ENCODE measurements around the gene HM13.
A peak's percentile ranks its signal among the peaks of the same experiment; 100 is the strongest.
"Not testable (repeated sequence)": the region's sequence is repeated elsewhere in the genome, so short reads cannot be mapped to it uniquely, and the experiment has no call there.

Gene HM13

DNA sequence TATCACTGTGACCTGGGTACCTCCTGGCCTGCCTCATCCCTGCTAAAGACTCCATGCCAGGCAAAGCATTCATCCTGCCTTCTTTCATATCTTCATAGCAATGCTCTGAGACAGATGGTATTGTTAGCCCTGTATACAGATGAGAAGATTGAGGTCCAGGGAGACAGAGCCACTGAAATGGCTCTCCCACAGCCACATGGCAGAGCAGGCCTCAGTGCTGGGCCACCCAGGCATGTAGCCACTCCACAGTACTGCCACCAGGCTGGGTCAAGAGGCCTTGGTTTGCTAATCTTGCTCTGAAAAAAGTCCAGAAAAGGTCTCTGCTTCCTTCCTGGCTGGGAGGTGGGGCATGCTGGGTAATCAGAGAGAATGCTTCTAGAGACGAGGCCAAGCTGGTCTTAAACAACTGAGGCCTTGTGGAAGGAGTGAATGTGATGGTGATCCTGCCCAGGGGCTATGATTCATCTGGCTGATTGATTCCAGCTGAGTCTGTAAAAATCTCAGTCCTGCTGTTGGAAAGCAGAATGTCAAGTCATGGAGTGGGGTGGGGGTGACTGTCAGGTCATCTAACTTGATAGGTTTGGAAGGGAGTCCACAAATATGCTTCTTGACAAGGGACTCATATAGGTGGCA, 29.8 kb downstream of the HM13 start:
- DNase-seq: no peak

DNA sequence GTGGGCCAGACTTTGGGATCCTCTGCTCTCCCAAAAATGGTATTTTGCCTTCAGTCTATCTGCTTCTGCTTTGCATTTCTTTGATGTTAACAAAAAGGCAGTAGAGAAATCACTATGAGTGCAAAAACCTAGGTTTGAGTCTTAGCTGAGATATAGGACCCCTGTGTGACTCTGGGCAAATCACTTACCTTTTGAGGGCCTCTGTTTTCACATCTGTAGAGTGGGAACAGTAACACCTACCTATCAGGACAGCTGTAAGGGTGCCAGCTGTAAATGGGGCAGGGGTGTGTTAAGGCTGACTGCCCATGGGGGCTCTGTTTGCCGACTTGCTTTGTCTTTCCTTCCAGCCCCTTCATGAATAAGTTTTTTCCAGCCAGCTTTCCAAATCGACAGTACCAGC, 30.4 kb downstream of the HM13 start:
- DNase-seq: no peak

DNA sequence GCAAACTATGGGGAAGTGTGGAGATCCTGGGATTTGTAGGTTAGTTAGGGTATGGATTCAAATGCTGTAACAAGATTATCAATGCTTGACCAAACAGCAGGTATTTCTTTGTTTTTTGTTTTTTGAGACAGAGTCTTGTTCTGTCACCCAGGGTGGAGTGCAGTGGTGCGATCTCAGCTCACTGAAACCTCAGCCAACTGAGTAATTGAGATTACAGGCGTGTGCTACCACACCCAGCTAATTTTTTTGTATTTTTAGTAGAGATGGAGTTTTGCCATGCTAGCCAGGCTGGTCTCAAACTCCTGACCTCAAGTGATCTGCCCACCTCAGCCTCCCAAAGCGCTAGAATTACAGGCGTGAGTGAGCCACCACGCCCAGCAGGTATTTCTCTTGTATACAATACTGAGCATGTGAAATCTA, 31.4 kb downstream of the HM13 start:
- not testable (repeated sequence) for DNase-seq

DNA sequence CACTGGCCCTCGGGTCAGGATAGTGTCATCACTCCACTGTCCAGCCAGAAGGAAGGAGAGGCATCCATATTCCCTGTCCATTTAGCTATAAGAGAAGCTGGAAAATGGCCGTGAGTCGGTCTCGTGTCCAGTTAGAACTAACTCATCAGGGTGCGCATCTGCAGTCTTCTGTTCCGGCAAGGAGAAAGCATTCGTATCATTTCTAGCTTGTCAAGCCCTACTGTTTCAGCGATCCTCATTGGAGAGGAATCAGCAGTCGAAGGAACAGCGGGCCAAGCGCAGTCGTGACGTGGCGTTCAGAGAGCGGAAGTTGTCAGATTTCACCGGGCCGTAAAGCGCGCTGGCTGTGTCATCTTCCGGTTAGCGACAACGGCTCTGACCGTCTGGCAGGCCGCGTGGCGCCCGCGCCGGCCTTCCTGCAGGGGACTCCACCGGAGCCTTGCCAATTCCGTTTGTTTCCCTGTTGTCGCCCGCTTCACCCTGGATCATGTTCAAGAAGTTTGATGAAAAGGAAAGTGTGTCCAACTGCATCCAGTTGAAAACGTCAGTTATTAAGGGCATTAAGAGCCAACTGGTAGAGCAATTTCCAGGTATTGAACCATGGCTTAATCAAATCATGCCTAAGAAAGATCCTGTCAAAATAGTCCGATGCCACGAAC, 32.9 kb downstream of the HM13 start:
- peak; percentile 70 for DNase-seq

DNA sequence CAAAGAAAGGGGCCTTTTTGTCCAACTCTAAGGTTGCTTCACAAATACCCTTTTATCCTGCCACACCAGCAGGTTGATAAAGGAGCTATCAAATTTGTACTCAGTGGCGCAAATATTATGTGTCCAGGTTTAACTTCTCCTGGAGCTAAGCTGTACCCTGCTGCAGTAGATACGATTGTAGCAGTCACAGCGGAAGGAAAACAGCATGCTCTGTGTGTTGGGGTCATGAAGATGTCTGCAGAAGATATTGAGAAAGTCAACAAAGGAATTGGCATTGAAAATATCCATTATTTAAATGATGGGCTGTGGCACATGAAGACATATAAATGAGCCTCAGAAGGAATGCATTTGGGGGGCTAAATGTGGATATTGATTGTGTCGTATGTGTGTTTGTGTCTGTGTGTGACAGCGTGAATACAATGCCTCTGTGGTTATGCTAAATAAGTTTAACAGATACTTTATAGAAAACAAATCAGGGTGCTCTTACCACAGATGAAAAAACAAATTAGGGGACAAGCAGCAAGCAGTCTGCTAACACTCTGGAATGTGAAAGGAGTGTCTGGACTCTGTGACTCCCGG, 33.6 kb downstream of the HM13 start:
- DNase-seq: no peak

DNA sequence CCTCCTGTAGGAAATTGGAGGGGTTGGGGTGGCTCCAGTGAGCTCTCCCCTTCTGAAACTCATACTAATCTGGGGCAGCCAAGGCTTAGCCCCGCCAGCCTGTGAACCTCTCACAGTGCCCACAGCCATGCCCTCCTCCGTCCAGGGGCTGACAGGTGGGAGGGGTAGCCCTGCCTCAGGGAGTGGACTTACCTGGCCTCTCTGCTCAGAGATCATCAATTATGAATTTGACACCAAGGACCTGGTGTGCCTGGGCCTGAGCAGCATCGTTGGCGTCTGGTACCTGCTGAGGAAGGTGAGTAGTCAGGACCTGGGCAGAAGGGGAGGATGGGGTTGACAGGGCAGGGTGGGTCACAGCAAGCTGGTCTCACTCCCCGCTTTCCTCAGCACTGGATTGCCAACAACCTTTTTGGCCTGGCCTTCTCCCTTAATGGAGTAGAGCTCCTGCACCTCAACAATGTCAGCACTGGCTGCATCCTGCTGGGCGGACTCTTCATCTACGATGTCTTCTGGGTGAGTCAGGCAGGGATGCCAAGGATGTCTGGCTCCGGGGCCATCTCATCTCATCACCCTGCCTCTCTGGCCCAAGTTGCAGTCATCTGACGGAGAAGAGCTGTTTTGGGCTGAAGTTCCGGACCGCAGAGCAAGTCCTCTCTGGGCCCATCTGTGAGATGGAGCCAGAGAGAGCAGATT, 34.7 kb downstream of the HM13 start:
- no peak for DNase-seq

DNA sequence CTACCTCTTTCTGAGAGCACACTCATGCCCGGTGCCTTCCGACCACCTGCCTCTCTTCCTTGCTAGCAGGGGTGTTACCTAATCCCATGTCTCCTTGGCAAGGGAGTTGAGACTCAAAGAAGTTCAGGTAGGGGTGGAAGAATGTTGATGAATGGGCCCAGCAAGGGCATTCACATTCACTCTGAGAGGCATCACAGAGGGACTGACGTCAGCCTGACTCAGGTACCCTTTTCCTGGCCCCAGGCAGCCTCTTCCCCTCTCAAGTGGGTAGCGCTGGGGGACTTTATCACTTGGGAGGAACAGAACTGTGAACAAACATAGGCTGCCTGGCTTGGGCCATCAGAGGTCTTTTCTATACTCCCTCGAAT, 35.3 kb downstream of the HM13 start:
- DNase-seq: no peak

DNA sequence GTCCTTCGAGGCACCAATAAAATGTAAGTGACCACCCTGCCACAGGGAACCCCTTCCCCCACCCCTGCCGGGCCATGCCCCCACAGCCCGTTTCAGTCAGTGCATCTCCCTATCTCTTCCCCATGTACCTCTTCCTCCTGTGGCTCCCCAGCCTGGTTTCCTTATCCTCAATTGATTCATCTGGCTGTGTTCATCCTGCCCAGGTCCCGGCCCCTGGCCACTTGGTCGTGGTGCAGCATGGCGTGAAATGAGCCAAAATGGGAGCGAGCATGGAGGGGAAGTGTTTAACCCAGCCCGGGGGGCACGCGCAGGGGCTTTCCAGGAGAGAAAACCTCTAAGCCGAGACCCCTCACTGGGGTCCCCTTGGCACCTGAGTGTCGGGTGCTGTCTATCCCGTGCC, 35.9 kb downstream of the HM13 start:
- no peak for DNase-seq

DNA sequence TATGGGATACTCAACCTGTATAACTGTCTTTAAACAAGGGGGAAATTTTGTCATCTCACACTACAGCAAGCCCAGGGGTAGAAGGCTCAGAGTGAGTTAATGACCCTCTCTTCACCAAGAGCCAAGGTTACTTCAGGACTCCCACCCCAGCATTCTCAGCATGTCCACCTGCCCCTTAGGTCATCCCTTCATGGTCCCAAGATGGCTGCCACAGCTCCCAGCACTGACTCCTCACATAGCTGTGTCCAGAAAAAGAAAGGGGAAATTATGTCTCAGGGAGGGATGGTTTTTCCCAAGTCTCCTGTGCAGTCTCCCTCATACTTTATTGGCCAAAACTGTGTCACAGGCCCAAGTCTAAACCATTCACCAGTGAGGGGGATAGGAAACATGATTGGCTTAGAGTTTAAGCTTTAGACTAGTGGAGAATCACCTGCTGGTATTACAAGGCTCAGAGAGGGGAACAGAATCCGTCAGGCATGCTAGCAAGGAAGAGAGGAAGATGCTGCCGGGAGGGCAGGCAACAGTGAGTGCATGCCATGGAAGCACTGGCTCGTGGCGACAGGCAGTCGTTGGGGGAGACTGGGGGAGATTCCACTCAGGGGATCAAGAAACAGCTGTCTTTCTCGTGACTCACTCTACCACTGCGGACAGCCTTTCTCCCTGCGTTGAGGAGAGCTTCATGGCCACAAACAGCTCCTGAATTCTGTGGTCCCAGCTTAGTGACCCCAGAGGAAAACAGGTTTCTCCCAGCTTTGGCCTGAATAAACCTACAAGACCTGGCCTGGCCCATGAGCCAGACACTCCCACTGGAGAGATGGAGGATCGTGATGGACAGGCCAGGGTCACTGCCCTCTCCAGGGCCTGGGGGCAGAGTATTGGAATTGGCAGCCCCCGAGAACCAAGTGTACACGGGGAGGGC, 37.2 kb downstream of the HM13 start:
- no peak for DNase-seq

DNA sequence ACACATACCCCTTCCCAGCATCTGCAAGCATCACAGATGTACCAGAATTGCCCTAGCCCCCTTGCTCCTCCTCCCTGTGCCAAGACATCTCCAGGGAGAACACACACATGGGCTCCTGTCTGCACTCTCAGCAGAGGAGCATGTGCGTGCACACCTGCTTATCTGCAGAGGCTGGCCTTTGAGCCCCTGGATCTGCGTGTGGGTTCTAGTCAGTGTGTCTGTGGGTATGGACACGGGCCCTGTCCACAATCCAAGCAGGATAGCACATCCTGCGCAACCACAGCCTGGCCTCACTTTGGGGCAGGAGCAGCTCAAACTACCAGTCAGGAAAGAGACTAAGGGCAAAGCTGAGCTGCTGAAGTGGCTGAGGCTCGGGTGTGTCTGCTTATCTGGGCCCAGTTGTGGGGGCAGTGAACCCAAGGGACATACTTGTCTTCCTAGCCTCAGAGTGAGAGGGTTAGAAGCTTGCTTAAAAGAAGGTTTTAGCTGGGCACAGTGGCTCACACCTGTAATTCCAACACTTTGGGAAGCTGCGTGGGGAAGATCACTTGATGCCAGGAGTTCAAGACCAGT, 41.0 kb downstream of the HM13 start:
- DNase-seq: no peak

DNA sequence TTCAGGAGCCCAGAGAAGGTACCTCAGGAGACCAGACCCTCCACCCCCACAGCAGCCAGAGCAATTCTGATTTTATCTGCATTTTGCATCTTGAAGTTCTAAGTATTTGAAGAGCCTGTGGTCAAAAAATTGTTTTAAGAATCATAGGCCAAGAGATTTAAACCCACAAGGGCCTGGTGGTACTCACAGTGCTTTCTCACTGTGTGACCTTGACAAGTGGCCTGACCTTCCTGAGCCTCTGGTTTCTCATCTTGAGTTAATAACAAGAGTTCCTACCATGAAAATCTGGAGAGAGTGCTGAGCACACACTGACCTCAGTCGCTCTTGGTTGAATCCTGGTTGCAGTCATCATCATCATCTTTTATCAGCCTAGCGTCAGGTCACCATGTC, 45.5 kb downstream of the HM13 start:
- no peak for DNase-seq

DNA sequence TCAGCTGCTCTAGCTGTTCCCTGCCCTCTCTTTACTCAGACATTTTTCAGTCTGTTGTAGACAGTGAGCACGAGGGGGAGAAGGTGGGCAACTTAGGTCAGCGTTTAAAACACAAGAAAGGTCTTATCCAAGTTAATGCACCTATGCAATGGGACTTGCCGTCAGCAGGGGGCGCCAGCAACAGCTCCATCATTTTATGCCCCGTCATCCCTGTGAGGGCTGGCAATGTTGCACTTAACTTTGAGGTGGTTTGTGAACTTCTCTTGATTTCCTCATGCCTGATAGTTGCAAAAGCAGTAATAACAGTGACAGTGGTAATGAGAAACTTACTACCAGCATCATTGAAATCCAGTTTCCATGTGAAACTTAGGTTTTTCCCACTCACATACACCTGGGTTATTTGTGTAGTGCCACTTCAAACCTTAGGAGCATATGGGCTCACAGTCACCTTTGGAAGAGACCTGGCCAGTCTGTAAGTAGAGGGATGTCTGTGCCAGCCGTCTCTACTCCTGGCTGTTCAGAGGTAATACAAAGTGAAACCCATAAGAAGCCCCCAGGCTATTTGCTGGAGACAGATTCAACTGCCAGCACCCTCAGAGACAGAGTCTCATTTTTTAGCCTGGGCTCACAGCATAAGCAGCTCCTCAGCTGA, 46.0 kb downstream of the HM13 start:
- DNase-seq: peak; percentile 56

DNA sequence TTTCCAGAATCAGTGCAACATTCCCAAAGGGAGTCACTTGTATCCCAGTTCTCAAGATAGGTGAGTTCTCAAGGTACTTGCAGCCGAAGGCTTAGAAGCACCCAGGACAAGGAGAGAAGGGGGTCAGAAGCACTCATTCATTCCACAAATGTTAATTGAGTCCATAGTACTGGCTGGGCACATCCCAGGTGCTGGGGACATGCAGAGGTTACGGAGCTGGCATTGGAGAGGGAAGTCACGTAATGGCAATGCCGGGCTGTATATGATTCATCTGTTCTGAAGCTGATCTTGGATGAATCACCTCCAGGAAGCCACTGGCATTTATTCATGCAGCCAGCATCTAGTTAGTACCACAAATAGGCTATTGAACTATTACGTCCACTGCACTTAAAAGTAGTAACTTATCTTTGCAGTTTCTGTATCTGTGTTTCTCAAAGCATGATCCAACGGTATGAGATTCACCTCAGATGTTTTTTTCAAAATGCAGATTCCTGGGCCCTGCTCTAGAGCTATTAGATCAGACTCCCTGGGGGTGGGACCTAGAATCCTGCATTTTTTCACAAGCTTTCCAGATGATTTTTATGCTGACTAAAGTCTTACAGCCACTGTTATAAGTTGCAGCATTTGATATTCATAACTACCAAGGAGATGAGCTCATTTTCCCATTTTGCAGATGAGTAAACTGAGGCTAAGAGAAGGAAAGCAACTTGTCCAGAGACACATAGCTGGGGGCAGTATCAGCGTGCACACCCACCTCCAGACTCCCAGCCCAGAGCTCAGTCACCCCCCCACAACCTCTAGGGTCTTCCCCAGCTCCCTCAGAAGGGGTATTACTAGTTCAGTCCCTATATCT, 46.7 kb downstream of the HM13 start:
- DNase-seq: no peak

DNA sequence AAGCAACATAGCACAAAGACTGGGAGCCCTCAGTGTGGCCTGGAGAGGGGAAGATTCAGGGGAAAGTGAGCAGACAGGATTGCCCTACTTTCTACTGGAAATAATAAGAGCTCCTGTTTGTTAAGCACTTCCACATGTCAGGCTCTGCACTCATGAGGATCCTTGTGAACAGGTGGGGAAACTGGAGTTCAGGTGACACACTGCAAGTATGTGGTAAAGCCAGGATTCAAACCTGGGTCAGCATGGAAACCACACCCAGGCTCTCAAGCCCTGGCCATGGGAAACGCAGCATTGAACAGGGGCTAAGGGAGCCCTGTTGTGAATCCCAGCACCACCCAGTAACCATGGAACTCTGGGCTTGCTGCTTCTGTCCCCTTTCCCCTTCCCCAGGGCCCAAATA, 48.0 kb downstream of the HM13 start:
- DNase-seq: no peak

DNA sequence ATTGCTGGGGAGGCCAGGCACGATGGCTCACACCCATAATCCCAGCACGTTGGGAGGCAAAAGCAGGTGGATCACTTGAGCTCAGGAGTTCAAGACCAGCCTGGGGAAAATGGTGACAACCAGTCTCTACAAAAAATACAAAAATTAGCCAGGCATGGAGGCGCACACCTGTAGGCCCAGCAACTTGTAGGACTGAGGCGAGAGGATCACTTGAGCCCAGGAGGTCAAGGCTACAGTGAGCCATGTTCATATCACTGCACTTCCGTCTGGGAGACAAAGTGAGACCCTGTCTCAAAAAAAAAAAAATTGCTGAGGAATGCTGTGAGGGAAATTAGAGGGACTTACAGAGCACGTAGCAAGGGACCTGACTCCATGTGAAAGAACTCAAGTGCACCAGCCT, 50.0 kb downstream of the HM13 start:
- DNase-seq: no peak

DNA sequence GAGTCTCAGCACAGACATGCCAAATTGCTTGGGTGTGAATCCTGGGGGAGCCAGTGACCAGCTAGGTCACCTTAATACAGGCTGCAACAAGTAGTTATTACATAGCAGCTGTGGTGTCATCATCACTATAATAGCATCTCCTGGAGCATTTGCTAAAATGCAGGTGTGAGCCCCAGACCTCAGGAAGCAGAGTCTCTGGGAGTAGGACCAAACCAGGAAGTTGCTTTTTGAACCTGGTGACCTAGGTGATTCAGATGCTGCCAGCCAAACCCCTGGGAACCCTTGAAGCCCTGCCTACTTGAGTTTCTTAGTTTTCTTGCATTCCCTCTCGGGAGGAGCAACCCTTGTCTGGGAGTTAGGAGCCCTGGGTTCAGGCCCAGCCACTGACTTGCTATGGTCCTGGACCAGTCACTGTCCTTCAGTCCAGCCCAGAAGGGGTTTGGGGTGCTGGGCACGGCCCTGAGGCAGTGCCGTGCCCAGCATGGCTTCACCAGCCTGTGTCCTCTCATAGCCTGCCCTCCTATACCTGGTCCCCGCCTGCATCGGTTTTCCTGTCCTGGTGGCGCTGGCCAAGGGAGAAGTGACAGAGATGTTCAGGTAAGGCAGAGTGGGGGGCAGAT, 51.6 kb downstream of the HM13 start:
- no peak for DNase-seq

DNA sequence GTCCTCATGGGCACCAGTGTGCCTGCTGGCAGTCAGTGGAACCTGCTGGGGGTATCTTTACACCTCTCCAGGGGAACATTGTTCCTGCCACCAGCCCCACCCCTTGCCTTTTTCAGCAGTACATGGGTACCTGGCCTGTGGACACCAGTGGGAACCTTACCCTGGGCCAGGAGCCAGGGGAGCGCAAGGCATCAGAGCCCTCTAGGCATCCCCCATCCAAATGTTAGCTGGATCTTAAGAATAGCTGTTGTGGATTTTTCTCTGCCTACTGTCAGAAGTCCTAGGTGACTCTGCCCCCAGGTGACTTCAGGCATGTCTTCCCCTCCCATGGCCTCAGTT, 52.0 kb downstream of the HM13 start:
- no peak for DNase-seq

DNA sequence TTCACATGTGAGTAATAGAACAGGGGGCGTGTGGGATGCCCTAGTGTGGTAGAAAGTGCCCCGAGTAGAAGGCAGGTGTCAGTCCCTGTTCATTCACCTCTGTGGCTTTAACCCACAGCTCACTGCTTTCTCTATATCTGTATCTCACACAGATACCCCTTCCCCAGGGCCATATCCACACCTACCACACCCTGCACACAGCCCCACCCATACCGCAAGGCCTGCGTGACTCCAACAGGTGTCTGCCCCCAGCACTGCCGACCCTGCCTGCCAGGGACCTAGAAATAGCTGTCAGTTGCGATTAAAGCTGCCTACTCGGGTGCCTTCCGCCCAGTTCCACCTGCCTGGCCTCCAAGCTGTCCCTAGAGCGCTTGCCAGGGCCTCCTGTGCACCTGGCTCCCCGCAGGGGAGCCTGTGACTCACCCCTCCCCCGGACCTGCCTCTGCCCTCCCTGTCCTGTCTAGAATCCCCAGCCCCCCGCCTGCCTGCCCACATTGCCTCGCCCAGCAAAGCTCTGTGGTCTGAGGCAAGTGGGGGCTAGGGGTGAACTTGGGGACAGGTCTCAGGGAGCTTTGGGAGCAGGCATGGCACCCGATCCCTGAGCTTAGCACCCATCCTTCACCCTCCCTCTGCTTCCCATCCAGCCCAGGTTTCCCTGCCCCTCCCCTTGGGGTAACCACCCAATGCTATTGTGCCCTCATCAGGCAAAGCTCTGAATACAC, 52.6 kb downstream of the HM13 start:
- peak; percentile 82 for DNase-seq

DNA sequence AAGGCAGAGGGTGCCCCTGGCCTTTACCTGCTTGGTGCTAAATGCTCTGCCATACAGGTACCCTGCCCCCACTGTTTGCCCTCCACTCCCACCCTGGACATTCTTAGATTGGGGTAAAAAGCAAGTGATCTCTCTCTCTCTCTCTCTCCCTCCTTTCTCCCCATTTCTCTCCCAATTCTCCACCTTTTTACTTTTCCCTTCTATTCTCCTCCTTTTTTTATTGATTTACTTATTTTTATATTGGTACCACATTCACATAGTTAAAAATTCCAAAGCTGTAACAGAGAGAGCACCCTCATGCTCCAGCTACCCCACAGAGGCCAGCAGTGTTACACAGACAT, 53.1 kb downstream of the HM13 start:
- DNase-seq: no peak

DNA sequence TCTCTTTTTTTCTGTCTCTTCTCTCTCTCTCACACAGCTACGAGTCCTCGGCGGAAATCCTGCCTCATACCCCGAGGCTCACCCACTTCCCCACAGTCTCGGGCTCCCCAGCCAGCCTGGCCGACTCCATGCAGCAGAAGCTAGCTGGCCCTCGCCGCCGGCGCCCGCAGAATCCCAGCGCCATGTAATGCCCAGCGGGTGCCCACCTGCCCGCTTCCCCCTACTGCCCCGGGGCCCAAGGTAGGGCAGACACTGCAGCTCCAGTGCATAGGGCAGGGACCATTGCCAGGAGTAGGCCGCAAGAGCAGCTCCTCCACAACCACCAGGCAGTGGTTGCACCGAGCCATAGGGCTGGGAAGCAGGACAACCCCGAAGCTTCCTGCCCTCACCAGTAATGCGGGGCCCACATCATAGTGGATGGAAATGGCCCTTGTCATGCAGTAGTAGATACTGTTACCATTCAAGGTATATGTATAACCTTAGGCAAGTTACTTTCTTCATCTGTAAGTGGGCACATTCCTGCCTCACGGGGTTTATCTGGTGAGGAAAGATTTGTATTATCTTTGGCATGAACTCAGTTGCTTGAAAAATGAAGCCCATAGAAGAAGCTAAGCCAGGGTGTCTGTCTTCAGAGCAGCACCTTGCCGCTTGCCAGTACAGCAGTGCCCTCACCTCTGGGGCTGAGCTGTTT, 53.9 kb downstream of the HM13 start:
- no peak for DNase-seq

Data from NCI-H774 (cell line).